Measurements from ENCODE around the gene TATDN3. TPM values are rescaled to one million over a fixed set of nuclear protein-coding genes. Genes with fewer than 3 reads are reported as not detected.

TATDN3 gene
- total RNA-seq, 1 experiment from 2014 or later, result 13.8 TPM

DNA sequence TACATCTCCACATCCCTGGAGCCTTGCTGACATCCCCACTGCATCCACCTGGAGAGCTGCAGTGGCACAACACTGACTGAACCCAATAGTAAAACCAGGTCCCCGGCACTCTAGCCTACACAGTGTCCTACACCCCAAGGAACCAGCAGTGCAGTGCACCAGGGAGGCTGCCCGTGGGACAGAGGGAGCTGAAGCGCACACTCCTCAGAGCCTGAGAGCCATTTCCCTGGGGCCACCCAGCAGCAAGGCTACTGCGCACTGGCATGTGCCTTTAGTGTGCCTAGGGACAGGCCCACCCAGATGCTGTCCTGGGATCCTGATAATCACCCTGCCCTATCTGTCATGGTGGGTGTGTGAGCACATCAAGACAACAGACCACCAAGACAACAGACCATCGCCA lies 32.0 kb upstream of the TATDN3 start:
- Histone ChIP-seq H2BK5ac (ENCODE audit: insufficient read length, low read length) (no peak overlapping the region), H3K4me2 (ENCODE audit: insufficient read depth, insufficient read length, low read length) (no peak overlapping the region), H3K18ac (ENCODE audit: insufficient read length, low read depth, low read length) (no peak overlapping the region), H3K9ac (ENCODE audit: extremely low read depth, insufficient read length, low read length) (no peak overlapping the region), H4K5ac (ENCODE audit: insufficient read length, low read depth, low read length) (no peak overlapping the region), H3K27ac (ENCODE audit: insufficient read length, low read depth, low read length) (no peak overlapping the region), H3K4ac (ENCODE audit: low read depth, low read length) (no peak overlapping the region), H3K4me1 (ENCODE audit: insufficient read depth, low read length) (peaks cover 1% of the 10 kb centered on the region; the same call in 1 of the 2 replicates), H3K23ac (ENCODE audit: insufficient read length, low read depth, low read length) (no peak overlapping the region), H4K91ac (ENCODE audit: insufficient read length, low read depth, low read length) (no peak overlapping the region), H2AK5ac (ENCODE audit: insufficient read length, low read length) (no peak overlapping the region), H2AFZ (ENCODE audit: low read length) (no peak overlapping the region), H3K79me1 (ENCODE audit: insufficient read depth, low read depth, low read length, poor library complexity, severe bottlenecking) (peaks cover 7% of the 10 kb centered on the region), H2BK120ac (ENCODE audit: low read depth, low read length, poor library complexity, severe bottlenecking) (no peak overlapping the region), H2BK15ac (ENCODE audit: low read depth, low read length) (no peak overlapping the region), H3K56ac (ENCODE audit: insufficient read length, low read depth, low read length) (no peak overlapping the region), H2BK20ac (ENCODE audit: low read depth, low read length, poor library complexity, severe bottlenecking) (no peak overlapping the region), H4K8ac (replicated peaks; ENCODE audit: insufficient read length, low read depth, low read length) (no peak overlapping the region), H3K27me3 (ENCODE audit: insufficient read depth, low read length) (no peaks in the 10 kb centered on the region; the same call in 1 of the 2 replicates), H2BK12ac (ENCODE audit: insufficient read length, low read depth, low read length) (no peak overlapping the region), H3K9me3 (ENCODE audit: control insufficient read depth, low read depth, low read length) (no peaks in the 10 kb centered on the region), H3K23me2 (ENCODE audit: insufficient read length, low read depth, low read length, poor library complexity, severe bottlenecking) (no peaks in the 10 kb centered on the region), H4K20me1 (ENCODE audit: control insufficient read depth, insufficient read depth, insufficient read length) (no peaks in the 10 kb centered on the region), H3K14ac (ENCODE audit: insufficient read depth, low read length) (no peak overlapping the region), H3K79me2 (ENCODE audit: insufficient read depth, low read length) (no peaks in the 10 kb centered on the region), H3T11ph (ENCODE audit: low read length) (no peak overlapping the region)
- DNase-seq, result no peak
- WGBS (ENCODE audit: extremely low coverage, insufficient read length, low lambda C conversion rate), result no CpG with 5 or more reads among the region's 5 CpGs
- Mint-ChIP-seq H3K9me3 (no peaks in the 10 kb centered on the region), H3K4me1 (peaks cover 3 to 13% of the 10 kb centered on the region in 2 experiments), H3K27me3 (ENCODE audit: low read depth) (no peaks in the 10 kb centered on the region), H3K27ac (peak overlapping the region in 1 of 3 experiments; percentile 27; a peak in 1 of 7 replicates), H3K36me3 (ENCODE audit: insufficient read depth in 1 of 3, low read depth in 3 of 3) (peaks cover 3 to 11% (median 7%) of the 10 kb centered on the region in 3 experiments; a peak in 5 of 7 replicates), H3K4me3 (no peak overlapping the region; a peak in 1 of 5 replicates)
- TF ChIP-seq CTCF (conservative IDR thresholded peaks at IDR 0.05), result no peak
